Right atrium auricular region (tissue), 2 donors: ENCODE results near the gene ICA1. TPM values are rescaled to one million over a fixed set of nuclear protein-coding genes. Genes with fewer than 3 reads are reported as not detected.

Experiments used
- DNase-seq: peaks from one replicate; pipeline ENCODE4 v3.0.0-alpha.2; 2019; ENCODE audit warnings: low spot score
- H3K27ac ChIP-seq, 2 donors: fragments of 200-600 bp; sonication (generic); 1 replicate in 1 of 2; 2 replicates in 1 of 2; pipeline ENCODE4 v1.5.1; 2016 to 2019
- H3K27me3 ChIP-seq, 2 donors: fragments of 200-600 bp; sonication (generic); one replicate each; pipeline versions ENCODE4 v1.5.1 to v1.6.0; 2017 to 2019
- H3K36me3 ChIP-seq: fragments of 200-600 bp; sonication (generic); one replicate; pipeline ENCODE4 v1.5.1; 2016
- H3K4me1 ChIP-seq, 2 donors: fragments of 200-600 bp; sonication (generic); one replicate each; pipeline versions ENCODE4 v1.5.1 to v1.6.0; 2017 to 2019
- H3K4me3 ChIP-seq, 2 donors: fragments of 200-600 bp; sonication (generic); 1 replicate in 1 of 2; 2 replicates in 1 of 2; pipeline ENCODE4 v1.5.1; 2017 to 2019; ENCODE audit warnings: mild to moderate bottlenecking in 1 of 2, moderate library complexity in 1 of 2
- H3K9me3 ChIP-seq, 2 donors: fragments of 200-600 bp; sonication (generic); one replicate each; pipeline ENCODE4 v1.5.1; 2019
- CTCF ChIP-seq, 2 donors: fragments of 200-600 bp; sonication (generic); IDR thresholded peaks; one replicate each; pipeline ENCODE4 v1.5.1; 2019; ENCODE audit warnings: antibody characterized with exemption in 2 of 2
- total RNA-seq, 2 donors: library from RNA; depleted of rRNA; stranded (reverse); fragments of >200 nt; gene quantifications; one replicate each; pipeline ENCODE4 v1.1.0, GENCODE V29; 2016

ICA1 gene
- total RNA-seq, 2 donors from 2014 or later = 39.4 to 51.8 TPM

DNA sequence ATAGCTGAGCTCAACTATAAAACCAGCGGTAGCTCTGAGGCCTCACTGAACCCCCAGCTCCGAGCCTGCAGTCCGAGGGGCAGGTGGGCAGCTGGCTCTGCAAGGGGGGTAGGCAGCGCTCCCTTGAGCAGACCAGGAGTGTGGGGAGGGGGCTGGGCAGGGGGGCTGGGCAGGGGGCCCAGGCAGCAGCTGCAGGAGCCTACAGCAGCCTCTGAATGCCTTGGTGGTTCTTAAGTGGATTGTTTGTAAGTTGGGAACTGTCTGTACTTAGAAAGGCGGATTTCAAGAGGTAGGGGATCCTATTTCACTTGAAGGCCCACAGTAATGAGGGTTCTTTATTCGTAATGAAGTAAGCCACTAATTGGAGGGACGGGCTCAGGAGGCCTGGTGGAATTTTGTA lies 72.3 kb downstream of the ICA1 start:
- no peaks in the 10 kb centered on the region for H3K36me3 ChIP-seq
- no peak for DNase-seq
- no peak overlapping the region for H3K4me3 ChIP-seq
- no peak for TF ChIP-seq CTCF (IDR thresholded peaks at IDR 0.05)
- no peaks in the 10 kb centered on the region for H3K9me3 ChIP-seq
- H3K27me3 ChIP-seq = no peaks in the 10 kb centered on the region
- H3K4me1 ChIP-seq = peaks cover 0 to 6% of the 10 kb centered on the region in 2 donors
- no peak overlapping the region for H3K27ac ChIP-seq

DNA sequence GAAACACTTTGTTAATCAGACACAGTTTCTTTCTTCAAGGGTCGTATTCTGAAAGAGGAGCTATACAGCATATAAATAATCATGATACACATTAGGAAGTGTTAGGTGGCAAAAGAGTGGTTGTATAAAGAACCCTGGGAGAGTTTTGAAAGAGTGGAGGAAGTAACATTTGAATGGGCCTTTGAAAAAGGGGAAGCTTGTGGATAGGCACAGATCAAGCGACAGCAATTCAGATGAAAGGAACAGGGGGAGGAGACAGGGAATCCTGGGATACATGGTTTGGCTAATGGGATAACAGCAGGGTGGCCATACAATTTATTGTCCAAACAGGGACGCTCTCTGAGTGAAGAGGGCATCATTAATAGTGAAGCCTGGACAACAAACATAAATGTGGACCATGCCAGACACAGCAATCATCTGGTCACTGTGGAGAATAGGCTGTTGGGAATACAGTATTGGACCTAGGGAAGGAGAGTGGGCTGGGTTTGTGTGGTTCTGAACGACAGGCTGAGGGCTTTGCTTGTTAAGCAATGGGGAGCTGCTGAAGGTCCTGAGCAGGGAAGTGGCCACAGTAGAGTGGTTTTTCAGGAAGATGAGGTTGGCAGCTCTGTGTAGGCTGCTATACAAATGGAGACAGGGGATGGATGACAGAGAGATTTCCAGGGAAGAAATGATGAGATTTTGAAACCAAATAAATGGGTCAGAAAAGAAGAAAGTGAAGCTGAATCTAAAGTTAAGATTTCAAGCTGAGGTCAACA lies 75.9 kb downstream of the ICA1 start:
- Histone ChIP-seq H3K27me3 (no peaks in the 10 kb centered on the region), H3K36me3 (no peaks in the 10 kb centered on the region), H3K4me3 (no peak overlapping the region), H3K4me1 (peaks cover 0 to 3% of the 10 kb centered on the region in 2 donors), H3K9me3 (no peaks in the 10 kb centered on the region), H3K27ac (no peak overlapping the region)
- DNase-seq = no peak
- TF ChIP-seq CTCF (IDR thresholded peaks at IDR 0.05) = no peak

GRCh38 chr7:8184221-8184620 lies 77.7 kb downstream of the ICA1 start:
- DNase-seq = no peak
- no peak for TF ChIP-seq CTCF (IDR thresholded peaks at IDR 0.05)
- H3K4me3 ChIP-seq = no peak overlapping the region
- H3K4me1 ChIP-seq = no peaks in the 10 kb centered on the region
- no peak overlapping the region for H3K27ac ChIP-seq
- no peaks in the 10 kb centered on the region for H3K36me3 ChIP-seq
- H3K27me3 ChIP-seq = no peaks in the 10 kb centered on the region
- H3K9me3 ChIP-seq = no peaks in the 10 kb centered on the region

GRCh38 chr7:8179486-8179885 lies 82.5 kb downstream of the ICA1 start:
- no peaks in the 10 kb centered on the region for H3K36me3 ChIP-seq
- no peak overlapping the region for H3K4me3 ChIP-seq
- peaks cover 0 to 23% of the 10 kb centered on the region in 2 donors for H3K4me1 ChIP-seq
- no peak for DNase-seq
- H3K27ac ChIP-seq = no peak overlapping the region
- no peak for TF ChIP-seq CTCF (IDR thresholded peaks at IDR 0.05)
- H3K9me3 ChIP-seq = no peaks in the 10 kb centered on the region
- no peaks in the 10 kb centered on the region for H3K27me3 ChIP-seq

- no peaks in the 10 kb centered on the region for H3K9me3 ChIP-seq
- peaks cover 0 to 23% of the 10 kb centered on the region in 2 donors for H3K4me1 ChIP-seq
- no peak for DNase-seq
- no peaks in the 10 kb centered on the region for H3K36me3 ChIP-seq
- no peak for TF ChIP-seq CTCF (IDR thresholded peaks at IDR 0.05)
- H3K27ac ChIP-seq = no peak overlapping the region
- no peaks in the 10 kb centered on the region for H3K27me3 ChIP-seq
- H3K4me3 ChIP-seq = no peak overlapping the region
Observed at GRCh38 chr7:8178353-8178752, 83.6 kb downstream of the ICA1 start.
